Pancreas (tissue), 10 donors: ENCODE data around the gene ZNF521. TPM values are rescaled to one million over a fixed set of nuclear protein-coding genes. Genes with fewer than 3 reads are reported as not detected.
"Not testable (repeated sequence)": the region's sequence is repeated elsewhere in the genome, so short reads cannot be mapped to it uniquely, and the experiment has no call there.

Experiments used
- ATAC-seq, 4 donors: fragments of 200-7000 bp; cut with Tn5 transposase; one replicate each; pipeline versions ENCODE4 v1.8.0 to v1.9.1; 2020; ENCODE audit warnings: mild to moderate bottlenecking in 4 of 4, moderate library complexity in 4 of 4
- DNase-seq, 6 donors: peaks; one replicate each; pipeline ENCODE4 v3.0.0-alpha.2; 2020
- FAIRE-seq: peaks from 2 replicates; lab custom pipeline; 2012; peaks lifted over from hg19 to GRCh38; lab: Jason Lieb, UNC
- H3K27ac ChIP-seq, 4 donors: fragments of 200-600 bp; sonication (generic); 1 replicate in 3 of 4; 2 replicates in 1 of 4; pipeline versions ENCODE4 v1.5.0 to v1.8.0; 2020
- H3K27me3 ChIP-seq, 4 donors: fragments of 200-600 bp; one replicate each; pipeline ENCODE4 v1.8.0; 2021
- H3K36me3 ChIP-seq, 3 donors: fragments of 200-600 bp; sonication (generic) in 1 of 3; one replicate each; pipeline versions ENCODE4 v1.5.0 to v1.8.0; 2020 to 2021
- H3K4me1 ChIP-seq, 3 donors: fragments of 200-600 bp; one replicate each; pipeline ENCODE4 v1.8.0; 2021
- H3K4me3 ChIP-seq, 4 donors: fragments of 200-600 bp; sonication (generic) in 2 of 4; one replicate each; pipeline versions ENCODE4 v1.5.0 to v1.8.0; 2020 to 2021
- H3K9me3 ChIP-seq, 4 donors: fragments of 200-600 bp; one replicate each; pipeline ENCODE4 v1.8.0; 2021
- CTCF ChIP-seq, 4 donors: fragments of 200-600 bp; sonication (generic) in 3 of 4; IDR thresholded peaks; one replicate each; pipeline versions ENCODE4 v1.5.0 to v1.8.0; 2021; ENCODE audit warnings: antibody characterized with exemption in 4 of 4
- WGBS, 2 donors: extraction: QIAGEN DNeasy Blood & Tissue Kit; methylation state at CpG; one replicate each; pipeline ENCODE4 v1.1.7; 2013; 5-methylcytosine and 5-hydroxymethylcytosine counted together
- intact Hi-C, 3 donors: fragments of 100-400 bp; cut with DNase I; formaldehyde crosslinking; loops; one replicate each; pipeline versions ENCODE4 v1.11.1 to v1.14.2; 2022
- polyA plus RNA-seq, 2 donors: library from polyadenylated mRNA; stranded (reverse); fragments of 200-250 nt; gene quantifications; one replicate each; pipeline ENCODE4 v1.2.3, GENCODE V29; 2013
- total RNA-seq, 6 donors: library from RNA; stranded (reverse); fragmentation: NEBNext Ultra II Directional in 4 of 6; extraction: Animal tissue kit (Norgen Biotek cat#: 25700) in 4 of 6; gene quantifications; one replicate each; pipeline versions ENCODE4 v1.2.1 to v1.2.4, GENCODE V29; 2021 to 2023
- donor health status: healthy with polysubstance abuse.
- donor health status: DM: no; HTN: no; CAD: no; lungs with moderate emphysema.
- donor health status: DM: no; HTN: no; CAD: no.
- donor health status: control.
- donor health status: control.
- donor health status: Bipolar disorder and iron deficiency.
- donor health status: DM: yes; HTN: yes; CAD: no.
- donor health status: DM: no; HTN: no; CAD: no.
- donor health status: DM: no; HTN: no; CAD: no.
- donor health status: DM: yes; HTN: yes; CAD: no.

Gene ZNF521
- total and polyA plus RNA-seq, 8 donors, result 0.42 to 6.0 (median 1.5) TPM

- no peak for ATAC-seq
- no peak overlapping the region for H3K27ac ChIP-seq
- no peak for DNase-seq
- no peaks in the 10 kb centered on the region for H3K9me3 ChIP-seq
- 66 to 77% methylated on average over 4 of the region's 4 CpGs for WGBS, 2 donors
- H3K27me3 ChIP-seq, result no peaks in the 10 kb centered on the region
- no peak for TF ChIP-seq CTCF (IDR thresholded peaks at IDR 0.05)
- no peak overlapping the region for H3K4me3 ChIP-seq
- FAIRE-seq, result no peak
- H3K36me3 ChIP-seq, result no peaks in the 10 kb centered on the region
- H3K4me1 ChIP-seq, result no peaks in the 10 kb centered on the region
- intact Hi-C loops, result no loop called here
These were observed 77.0 kb downstream of the ZNF521 start for GRCh38 chr18:25274926-25275325.

GRCh38 chr18:25266931-25267527, 84.9 kb downstream of the ZNF521 start:
- H3K4me3 ChIP-seq, H3K27me3 ChIP-seq, intact Hi-C loops, H3K36me3 ChIP-seq, H3K9me3 ChIP-seq, H3K4me1 ChIP-seq, H3K27ac ChIP-seq, ATAC-seq, DNase-seq, FAIRE-seq: not testable (repeated sequence)
- 31 to 41% methylated on average over 12 of the region's 12 CpGs for WGBS, 2 donors

GRCh38 chr18:25262920-25263319, 89.0 kb downstream of the ZNF521 start:
- ATAC-seq, result no peak
- Histone ChIP-seq H3K9me3 (no peaks in the 10 kb centered on the region), H3K36me3 (no peaks in the 10 kb centered on the region), H3K4me3 (no peak overlapping the region), H3K27me3 (peaks cover 0 to 4% (median 0%) of the 10 kb centered on the region in 4 donors), H3K27ac (no peak overlapping the region), H3K4me1 (no peaks in the 10 kb centered on the region)
- 19 to 25% methylated on average over 2 of the region's 2 CpGs for WGBS, 2 donors
- no peak for FAIRE-seq
- no peak for TF ChIP-seq CTCF (IDR thresholded peaks at IDR 0.05)
- no peak for DNase-seq
- intact Hi-C loops, result no loop called here

- Histone ChIP-seq H3K27me3 (peaks cover 0 to 4% (median 0%) of the 10 kb centered on the region in 4 donors), H3K27ac (no peak overlapping the region), H3K9me3 (no peaks in the 10 kb centered on the region), H3K4me3 (no peak overlapping the region), H3K36me3 (no peaks in the 10 kb centered on the region), H3K4me1 (no peaks in the 10 kb centered on the region)
- no peak for DNase-seq
- WGBS, 2 donors, result 42 to 46% methylated on average over 5 of the region's 5 CpGs
- FAIRE-seq, result no peak
- no peak for TF ChIP-seq CTCF (IDR thresholded peaks at IDR 0.05)
- intact Hi-C loops, result no loop called here
- ATAC-seq, result no peak
These were observed 90.2 kb downstream of the ZNF521 start for GRCh38 chr18:25261768-25262167.

GRCh38 chr18:25256439-25256838, 95.5 kb downstream of the ZNF521 start:
- H3K27ac ChIP-seq, result no peak overlapping the region
- H3K36me3 ChIP-seq, result no peaks in the 10 kb centered on the region

More at GRCh38 chr18:25256439-25256838, 95.5 kb downstream of the ZNF521 start:
- TF ChIP-seq CTCF (IDR thresholded peaks at IDR 0.05), result no peak
- intact Hi-C loops, result no loop called here
- no peak for DNase-seq
- 61 to 70% methylated on average over 4 of the region's 4 CpGs for WGBS, 2 donors
- H3K4me3 ChIP-seq, result no peak overlapping the region
- no peaks in the 10 kb centered on the region for H3K27me3 ChIP-seq
- no peaks in the 10 kb centered on the region for H3K4me1 ChIP-seq
- H3K9me3 ChIP-seq, result no peaks in the 10 kb centered on the region
- FAIRE-seq, result no peak
- ATAC-seq, result no peak
